HG03575 (cell line): Measurements from ENCODE around the gene CATSPER4.

Experiments
- ATAC-seq: cut with Tn5 transposase; IDR thresholded peaks from one replicate; pipeline ENCODE4 v1.9.1; 2021; ENCODE audit not compliant: unreplicated experiment, insufficient number of reproducible peaks, low FRiP score; ENCODE audit errors: extremely low read depth

CATSPER4 gene

GRCh38 chr1:26190373-26190987 is at the start of gene CATSPER4:
TSS of gene CATSPER4 (plus strand) at chr1:26190602. CDS start at chr1:26190628, 26 bp downstream.
- ATAC-seq = no peak

GRCh38 chr1:26142159-26142558 is 48.2 kb upstream of the CATSPER4 start:
- ATAC-seq = no peak

GRCh38 chr1:26145041-26145959 is 45.1 kb upstream of the CATSPER4 start:
- ATAC-seq = no peak

GRCh38 chr1:26145960-26146294 is 44.5 kb upstream of the CATSPER4 start:
- no peak for ATAC-seq

GRCh38 chr1:26148887-26149286 is 41.5 kb upstream of the CATSPER4 start:
- ATAC-seq = no peak

GRCh38 chr1:26153966-26154532 is 36.4 kb upstream of the CATSPER4 start:
- no peak for ATAC-seq

- ATAC-seq = no peak
Observed at GRCh38 chr1:26154750-26155149, 35.7 kb upstream of the CATSPER4 start.

- no peak for ATAC-seq
Observed at GRCh38 chr1:26155370-26156284, 34.8 kb upstream of the CATSPER4 start.

- no peak for ATAC-seq
Observed at GRCh38 chr1:26156285-26157038, 33.9 kb upstream of the CATSPER4 start.

- no peak for ATAC-seq
Observed at GRCh38 chr1:26158271-26158907, 32.0 kb upstream of the CATSPER4 start.

GRCh38 chr1:26158908-26159742 is 31.3 kb upstream of the CATSPER4 start, which contains the start of gene FAM110D:
TSS of gene FAM110D (plus strand) at chr1:26159079. CDS start at chr1:26161292, 2,213 bp downstream.
- no peak for ATAC-seq

GRCh38 chr1:26159743-26160039 is 30.7 kb upstream of the CATSPER4 start:
- ATAC-seq = no peak

GRCh38 chr1:26160527-26161414 is 29.6 kb upstream of the CATSPER4 start:
- no peak for ATAC-seq

GRCh38 chr1:26161415-26162219 is 28.8 kb upstream of the CATSPER4 start:
- no peak for ATAC-seq

GRCh38 chr1:26162220-26162709 is 28.1 kb upstream of the CATSPER4 start:
- ATAC-seq = no peak

GRCh38 chr1:26163684-26164035 is 26.7 kb upstream of the CATSPER4 start:
- ATAC-seq = no peak
